ENCODE results near the gene COMMD7.
"Not testable (repeated sequence)": the region's sequence is repeated elsewhere in the genome, so short reads cannot be mapped to it uniquely, and the experiment has no call there.

COMMD7 gene

DNA sequence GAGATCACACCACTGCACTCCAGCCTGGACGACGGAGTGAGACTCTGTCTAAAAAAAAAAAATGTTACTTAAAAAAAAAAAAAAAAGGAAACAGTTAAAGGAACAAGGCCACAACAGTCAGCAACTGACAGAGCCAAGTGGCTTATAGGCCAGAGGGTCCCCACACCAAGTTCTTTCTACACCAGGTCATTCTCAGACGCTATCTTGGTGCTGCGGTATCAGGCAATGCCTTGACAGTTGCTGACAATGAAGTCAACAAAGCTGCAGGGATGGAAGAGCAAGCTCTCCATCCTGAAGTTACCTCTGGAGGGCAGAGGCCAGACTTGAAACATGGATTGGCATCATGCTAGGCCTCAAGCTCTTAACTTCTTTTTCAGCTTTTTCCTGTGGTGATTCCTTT is 31.9 kb downstream of the COMMD7 start:
- H3K9ac ChIP-seq (ENCODE audit: low read depth, low read length): no peak overlapping the region
- peaks cover 26% of the 10 kb centered on the region for H3K36me3 ChIP-seq (ENCODE audit: control insufficient read depth, insufficient read depth, low read length)
- H3K9me3 ChIP-seq (ENCODE audit: control insufficient read depth, insufficient read depth, low read length): no peaks in the 10 kb centered on the region
- no peak overlapping the region for H3K27ac ChIP-seq (ENCODE audit: low read depth, low read length)
- H3K4me3 ChIP-seq (ENCODE audit: low read depth, low read length): no peak overlapping the region
- peaks cover 24% of the 10 kb centered on the region for H3K4me1 ChIP-seq (ENCODE audit: control insufficient read depth, insufficient read depth, low read length)
- no peaks in the 10 kb centered on the region for H3K27me3 ChIP-seq (ENCODE audit: control insufficient read depth, insufficient read depth, low read length)

GRCh38 chr20:32709632-32710121 is 33.6 kb downstream of the COMMD7 start:
- Histone ChIP-seq H3K27me3 (ENCODE audit: control insufficient read depth, insufficient read depth, low read length) (no peaks in the 10 kb centered on the region), H3K9ac (ENCODE audit: low read depth, low read length) (no peak overlapping the region), H3K36me3 (ENCODE audit: control insufficient read depth, insufficient read depth, low read length) (peaks cover 33% of the 10 kb centered on the region), H3K27ac (ENCODE audit: low read depth, low read length) (no peak overlapping the region), H3K9me3 (ENCODE audit: control insufficient read depth, insufficient read depth, low read length) (no peaks in the 10 kb centered on the region), H3K4me1 (ENCODE audit: control insufficient read depth, insufficient read depth, low read length) (peaks cover 25% of the 10 kb centered on the region), H3K4me3 (ENCODE audit: low read depth, low read length) (no peak overlapping the region)

- H3K4me3 ChIP-seq (ENCODE audit: low read depth, low read length); H3K27ac ChIP-seq (ENCODE audit: low read depth, low read length); H3K9me3 ChIP-seq (ENCODE audit: control insufficient read depth, insufficient read depth, low read length); H3K27me3 ChIP-seq (ENCODE audit: control insufficient read depth, insufficient read depth, low read length); H3K9ac ChIP-seq (ENCODE audit: low read depth, low read length): not testable (repeated sequence)
- Histone ChIP-seq H3K4me1 (ENCODE audit: control insufficient read depth, insufficient read depth, low read length) (peaks cover 25% of the 10 kb centered on the region), H3K36me3 (ENCODE audit: control insufficient read depth, insufficient read depth, low read length) (peaks cover 33% of the 10 kb centered on the region)
Observed at GRCh38 chr20:32709029-32709631, 34.1 kb downstream of the COMMD7 start.

DNA sequence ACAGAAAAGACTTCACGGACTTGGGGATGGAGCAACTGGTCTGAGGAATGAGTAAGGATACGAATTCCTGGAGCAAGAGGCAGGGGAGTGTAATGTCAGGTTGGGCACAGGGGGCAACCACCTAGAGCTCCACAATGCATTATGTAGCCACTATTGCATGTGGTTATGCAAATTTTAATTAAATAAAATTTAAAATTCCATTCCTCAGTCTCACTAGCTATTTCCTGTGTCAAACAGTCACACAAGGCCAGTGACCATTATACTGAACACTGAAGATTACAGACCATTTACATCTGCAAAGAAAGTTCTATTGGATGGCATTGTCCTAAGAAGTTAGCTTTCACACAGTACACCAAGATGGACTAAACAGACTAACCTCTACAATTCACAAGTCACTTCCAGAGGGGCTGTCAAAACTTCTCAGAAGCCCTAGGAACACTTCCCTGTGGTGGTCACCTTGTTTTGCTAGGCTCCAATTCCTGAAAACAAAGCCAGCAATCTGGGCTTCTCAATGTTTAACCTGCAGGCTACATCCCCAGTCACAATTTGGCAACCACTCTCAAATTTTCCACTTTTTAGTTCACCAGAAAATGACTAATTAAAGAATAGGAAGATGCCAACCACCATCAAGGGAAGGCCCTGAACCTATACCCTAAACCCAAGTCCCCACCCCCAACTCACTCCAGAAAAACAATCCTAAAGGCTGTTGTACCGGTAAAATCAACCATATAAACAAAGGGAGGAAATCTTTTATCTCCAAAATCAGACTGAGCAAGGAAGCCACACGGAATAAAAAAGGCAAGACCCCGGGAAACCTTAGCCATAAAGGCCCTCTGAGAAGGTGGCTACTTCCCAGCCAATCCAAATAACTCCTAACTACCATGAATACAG is 35.3 kb downstream of the COMMD7 start:
- H3K9me3 ChIP-seq (ENCODE audit: control insufficient read depth, insufficient read depth, low read length): no peaks in the 10 kb centered on the region
- peaks cover 38% of the 10 kb centered on the region for H3K36me3 ChIP-seq (ENCODE audit: control insufficient read depth, insufficient read depth, low read length)
- peak overlapping the region; percentile 77 for H3K27ac ChIP-seq (ENCODE audit: low read depth, low read length)
- no peak overlapping the region; the same call in 1 of the 2 replicates for H3K4me3 ChIP-seq (ENCODE audit: low read depth, low read length)
- H3K9ac ChIP-seq (ENCODE audit: low read depth, low read length): no peak overlapping the region
- H3K4me1 ChIP-seq (ENCODE audit: control insufficient read depth, insufficient read depth, low read length): peaks cover 27% of the 10 kb centered on the region
- H3K27me3 ChIP-seq (ENCODE audit: control insufficient read depth, insufficient read depth, low read length): no peaks in the 10 kb centered on the region

GRCh38 chr20:32706486-32706885 is 36.8 kb downstream of the COMMD7 start:
- Histone ChIP-seq H3K36me3 (ENCODE audit: control insufficient read depth, insufficient read depth, low read length) (peaks cover 49% of the 10 kb centered on the region), H3K4me1 (ENCODE audit: control insufficient read depth, insufficient read depth, low read length) (peaks cover 30% of the 10 kb centered on the region), H3K27me3 (ENCODE audit: control insufficient read depth, insufficient read depth, low read length) (no peaks in the 10 kb centered on the region), H3K9me3 (ENCODE audit: control insufficient read depth, insufficient read depth, low read length) (no peaks in the 10 kb centered on the region), H3K9ac (ENCODE audit: low read depth, low read length) (no peak overlapping the region), H3K27ac (ENCODE audit: low read depth, low read length) (no peak overlapping the region), H3K4me3 (ENCODE audit: low read depth, low read length) (no peak overlapping the region)

DNA sequence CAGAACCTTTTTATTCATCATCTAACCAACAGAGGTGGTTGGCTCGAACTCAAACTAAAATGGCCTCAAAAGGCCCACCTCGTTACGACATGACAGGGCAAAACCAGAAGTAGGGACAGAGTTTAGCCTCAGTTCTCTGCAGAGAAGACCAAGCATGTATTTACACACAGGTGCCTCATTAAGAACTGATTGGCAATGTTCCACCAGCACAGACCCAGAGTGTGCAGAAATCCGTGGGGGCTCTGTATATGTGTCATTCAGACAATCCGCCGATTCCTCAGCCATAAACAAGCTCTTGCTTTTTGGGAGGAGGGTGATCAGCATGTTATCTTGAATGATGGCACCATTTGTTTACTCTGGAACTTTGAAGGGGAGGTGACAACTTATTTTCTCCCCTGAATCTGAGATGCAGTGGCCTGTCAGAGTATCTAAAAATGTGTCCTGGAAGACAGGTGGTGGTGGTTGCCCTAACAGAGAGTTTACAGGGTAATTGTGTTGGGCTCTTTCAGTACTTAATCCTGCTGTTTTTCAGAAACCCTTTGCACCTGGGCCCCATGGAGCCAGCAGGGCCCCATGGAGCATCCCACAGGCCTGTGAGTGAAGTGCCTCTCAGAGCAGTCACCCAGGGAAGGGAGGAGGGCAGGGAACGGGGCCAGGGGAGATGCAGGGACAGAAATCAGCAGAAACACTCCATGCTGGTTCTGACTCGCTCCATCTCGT is 40.4 kb downstream of the COMMD7 start:
- Histone ChIP-seq H3K9ac (ENCODE audit: low read depth, low read length) (no peak overlapping the region), H3K4me1 (ENCODE audit: control insufficient read depth, insufficient read depth, low read length) (peaks cover 16% of the 10 kb centered on the region), H3K27me3 (ENCODE audit: control insufficient read depth, insufficient read depth, low read length) (no peaks in the 10 kb centered on the region), H3K4me3 (ENCODE audit: low read depth, low read length) (no peak overlapping the region), H3K9me3 (ENCODE audit: control insufficient read depth, insufficient read depth, low read length) (no peaks in the 10 kb centered on the region), H3K36me3 (ENCODE audit: control insufficient read depth, insufficient read depth, low read length) (peaks cover 62% of the 10 kb centered on the region), H3K27ac (ENCODE audit: low read depth, low read length) (peak overlapping the region; percentile 57)

DNA sequence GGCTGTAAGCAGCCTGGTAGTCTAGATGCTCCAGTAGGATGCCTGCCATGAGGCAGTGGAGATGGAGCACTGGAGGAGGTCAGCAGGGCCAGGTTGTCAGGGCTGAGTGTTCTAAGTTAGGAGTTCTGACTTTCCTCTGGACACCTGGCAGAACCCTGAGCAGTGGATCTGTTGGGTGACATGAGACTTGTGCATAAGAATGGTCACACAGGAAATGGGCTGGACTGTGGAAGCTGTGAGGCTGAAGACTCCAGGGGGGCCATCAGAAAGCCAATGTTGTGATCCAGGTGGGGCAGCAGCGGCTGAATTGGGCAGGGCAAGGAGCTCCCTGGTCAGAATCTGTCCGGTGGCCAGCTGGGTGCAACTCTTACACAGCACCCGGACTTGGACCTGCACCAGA is 45.7 kb downstream of the COMMD7 start:
- H3K4me1 ChIP-seq (ENCODE audit: control insufficient read depth, insufficient read depth, low read length): 0 out of 2 replicates have a peak, but pooled peaks cover 4% of the 10 kb centered on the region
- no peak overlapping the region for H3K4me3 ChIP-seq (ENCODE audit: low read depth, low read length)
- H3K9ac ChIP-seq (ENCODE audit: low read depth, low read length): no peak overlapping the region
- H3K27ac ChIP-seq (ENCODE audit: low read depth, low read length): peak overlapping the region; percentile 28
- H3K36me3 ChIP-seq (ENCODE audit: control insufficient read depth, insufficient read depth, low read length): peaks cover 26% of the 10 kb centered on the region
- H3K27me3 ChIP-seq (ENCODE audit: control insufficient read depth, insufficient read depth, low read length): no peaks in the 10 kb centered on the region
- no peaks in the 10 kb centered on the region for H3K9me3 ChIP-seq (ENCODE audit: control insufficient read depth, insufficient read depth, low read length)

DNA sequence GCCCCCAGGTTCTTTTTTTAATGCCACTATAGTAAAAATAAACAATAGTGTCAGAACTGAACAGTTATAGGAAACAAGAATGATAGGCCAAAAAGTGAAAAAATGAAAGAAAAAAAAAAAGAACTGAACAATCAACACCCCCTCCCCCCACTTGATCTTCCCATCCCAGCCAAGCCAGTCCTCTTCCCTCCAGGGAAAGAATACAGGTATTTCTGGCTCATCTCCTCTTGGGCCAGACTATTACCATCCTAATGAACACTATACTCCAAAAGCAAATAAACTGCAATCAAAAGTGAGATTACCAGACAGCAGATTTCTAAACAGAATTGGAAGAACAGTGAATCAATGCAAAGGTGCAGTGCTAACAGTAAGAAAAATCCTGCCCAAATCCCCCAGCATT is 48.2 kb downstream of the COMMD7 start:
- Histone ChIP-seq H3K4me3 (ENCODE audit: low read depth, low read length) (no peak overlapping the region), H3K9me3 (ENCODE audit: control insufficient read depth, insufficient read depth, low read length) (no peaks in the 10 kb centered on the region), H3K36me3 (ENCODE audit: control insufficient read depth, insufficient read depth, low read length) (peaks cover 10% of the 10 kb centered on the region), H3K9ac (ENCODE audit: low read depth, low read length) (no peak overlapping the region), H3K27ac (ENCODE audit: low read depth, low read length) (no peak overlapping the region), H3K4me1 (ENCODE audit: control insufficient read depth, insufficient read depth, low read length) (0 out of 2 replicates have a peak, but pooled peaks cover 4% of the 10 kb centered on the region), H3K27me3 (ENCODE audit: control insufficient read depth, insufficient read depth, low read length) (no peaks in the 10 kb centered on the region)

DNA sequence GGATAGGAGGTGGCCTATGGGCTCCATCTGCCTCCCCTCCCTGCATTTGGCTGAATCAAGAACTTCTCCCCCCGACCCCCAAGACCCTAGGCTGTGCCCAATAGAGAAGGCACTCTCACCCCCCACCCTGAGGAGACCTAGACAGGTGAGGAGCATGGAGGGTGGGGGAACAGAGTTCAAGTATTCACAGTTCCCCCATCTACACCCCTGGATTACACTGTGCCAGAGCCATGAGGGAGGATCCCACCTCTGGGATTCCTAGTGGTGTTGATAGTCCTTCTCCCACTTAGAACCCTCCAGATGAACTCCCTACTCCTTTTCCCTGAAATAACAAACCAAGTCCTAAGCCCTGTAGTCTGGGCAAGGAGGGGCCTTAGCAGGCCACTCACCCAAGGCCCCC is 54.3 kb downstream of the COMMD7 start:
- H3K27ac ChIP-seq (ENCODE audit: low read depth, low read length); H3K4me1 ChIP-seq (ENCODE audit: control insufficient read depth, insufficient read depth, low read length); H3K9me3 ChIP-seq (ENCODE audit: control insufficient read depth, insufficient read depth, low read length); H3K27me3 ChIP-seq (ENCODE audit: control insufficient read depth, insufficient read depth, low read length); H3K9ac ChIP-seq (ENCODE audit: low read depth, low read length); H3K36me3 ChIP-seq (ENCODE audit: control insufficient read depth, insufficient read depth, low read length); H3K4me3 ChIP-seq (ENCODE audit: low read depth, low read length): not testable (repeated sequence)

DNA sequence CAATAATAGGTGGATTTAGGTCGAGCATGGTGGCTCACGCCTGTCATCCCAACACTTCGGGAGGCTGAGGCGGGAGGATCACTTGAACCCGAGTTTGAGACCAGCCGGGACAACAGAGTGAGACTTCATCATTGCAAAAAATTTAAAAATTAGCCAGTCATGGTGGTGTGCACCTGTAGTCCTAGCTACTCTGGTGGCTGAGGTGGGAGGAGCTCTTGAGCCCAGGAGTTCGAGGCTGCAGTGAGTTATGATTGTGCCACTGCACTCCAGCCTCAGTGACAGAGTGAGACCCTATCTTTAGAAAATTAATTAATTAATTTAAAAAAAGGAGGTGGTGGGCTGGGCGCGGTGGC is 56.1 kb downstream of the COMMD7 start:
- Histone ChIP-seq H3K4me3 (ENCODE audit: low read depth, low read length) (no peak overlapping the region), H3K27ac (ENCODE audit: low read depth, low read length) (no peak overlapping the region)

More for the DNA sequence above, 56.1 kb downstream of the COMMD7 start:
- no peaks in the 10 kb centered on the region for H3K36me3 ChIP-seq (ENCODE audit: control insufficient read depth, insufficient read depth, low read length)
- H3K4me1 ChIP-seq (ENCODE audit: control insufficient read depth, insufficient read depth, low read length): peaks cover 8% of the 10 kb centered on the region
- no peaks in the 10 kb centered on the region for H3K27me3 ChIP-seq (ENCODE audit: control insufficient read depth, insufficient read depth, low read length)
- H3K9me3 ChIP-seq (ENCODE audit: control insufficient read depth, insufficient read depth, low read length): no peaks in the 10 kb centered on the region
- no peak overlapping the region for H3K9ac ChIP-seq (ENCODE audit: low read depth, low read length)

Data from HUES48 (cell line).